PC-9 (cell line): ENCODE results near the gene PXDN. TPM values are rescaled to one million over a fixed set of nuclear protein-coding genes. Genes with fewer than 3 reads are reported as not detected.

Experiments used
- BruUV-seq: library from RNA; stranded (reverse); fragments of 400-500 nt; replicated peaks from 2 replicates; lab custom pipeline; 2021; lab: Mats Ljungman, UMichigan
- CTCF ChIA-PET: fragments of 300-600 bp; sonication (Branson Sonifier 250); formaldehyde crosslinking; loops from one replicate; lab custom pipeline; 2022; ENCODE audit warnings: antibody characterized with exemption; lab: Charles Lee
- POLR2A ChIA-PET: fragments of 300-600 bp; sonication (Branson Sonifier 250); formaldehyde crosslinking; loops from one replicate; lab custom pipeline; 2022; ENCODE audit warnings: antibody characterized with exemption; ENCODE audit not compliant: unreplicated experiment; lab: Charles Lee
- DNase-seq, 2 experiments: peaks; one replicate each; pipeline versions ENCODE4 v3.0.0 to v3.0.0-alpha.2; 2015 to 2022; ENCODE audit warnings: mixed read lengths in 1 of 2
- H2AFZ ChIP-seq: fragments of 200-600 bp; sonication (generic); 2 replicates; pipeline ENCODE4 v1.8.1; 2017; ENCODE audit warnings: antibody characterized with exemption
- H3F3A ChIP-seq: fragments of 200-600 bp; sonication (generic); 2 replicates; pipeline ENCODE4 v1.8.1; 2017; ENCODE audit warnings: antibody characterized with exemption, mild to moderate bottlenecking, low read depth; ENCODE audit not compliant: insufficient read depth
- H3K27ac ChIP-seq: fragments of 200-600 bp; sonication (generic); 2 replicates; pipeline ENCODE4 v1.6.1; 2016; ENCODE audit warnings: mixed run types
- H3K27me3 ChIP-seq: fragments of 200-600 bp; sonication (generic); 2 replicates; pipeline ENCODE4 v1.6.1; 2016; ENCODE audit warnings: low read depth, mixed run types; ENCODE audit not compliant: insufficient read depth
- H3K36me3 ChIP-seq: fragments of 200-600 bp; sonication (generic); 2 replicates; pipeline ENCODE4 v1.6.1; 2016; ENCODE audit warnings: low read depth, mixed run types
- H3K4me1 ChIP-seq: fragments of 200-600 bp; sonication (generic); replicated peaks from 2 replicates; pipeline ENCODE4 v1.6.1; 2016; ENCODE audit warnings: mixed run types; ENCODE audit not compliant: insufficient read depth
- H3K4me2 ChIP-seq: fragments of 200-600 bp; sonication (generic); 2 replicates; pipeline ENCODE4 v1.6.1; 2017; ENCODE audit warnings: mixed run types
- H3K4me3 ChIP-seq: fragments of 200-600 bp; sonication (generic); 2 replicates; pipeline ENCODE4 v1.6.1; 2016; ENCODE audit warnings: mixed run types
- H3K79me2 ChIP-seq: fragments of 200-600 bp; sonication (generic); 2 replicates; pipeline ENCODE4 v1.6.1; 2017; ENCODE audit warnings: low read depth, mixed run types
- H3K9me2 ChIP-seq: fragments of 200-600 bp; sonication (generic); 2 replicates; pipeline ENCODE4 v1.8.1; 2017; ENCODE audit warnings: mild to moderate bottlenecking; ENCODE audit not compliant: insufficient read depth
- H3K9me3 ChIP-seq: fragments of 200-600 bp; sonication (generic); 2 replicates; pipeline ENCODE4 v1.8.1; 2016; ENCODE audit warnings: low read depth; ENCODE audit not compliant: insufficient read depth
- H4K20me1 ChIP-seq: fragments of 200-600 bp; sonication (generic); 2 replicates; pipeline ENCODE4 v1.8.1; 2017; ENCODE audit not compliant: insufficient read depth
- EZH2 ChIP-seq: fragments of 200-600 bp; sonication (generic); IDR thresholded peaks from 2 replicates; pipeline ENCODE4 v1.8.0; 2017; ENCODE audit warnings: antibody characterized with exemption, low read depth
- intact Hi-C: fragments of 100-400 bp; cut with micrococcal nuclease; formaldehyde crosslinking; loops from one replicate; pipeline ENCODE4 v1.10.0; 2022; ENCODE audit not compliant: unreplicated experiment
- total RNA-seq: library from RNA; stranded (reverse); gene quantifications from 2 replicates; pipeline ENCODE4 v1.2.3, GENCODE V29; 2021
- TF ChIP-seq, protein P1 (sequence below): fragments of 200-600 bp; sonication (generic); conservative IDR thresholded peaks from 2 replicates; pipeline ENCODE4 v1.6.1; 2017; ENCODE audit warnings: mixed run types, antibody characterized with exemption, mild to moderate bottlenecking, moderate library complexity

PXDN gene
- total RNA-seq, 1 experiment from 2014 or later: 91.1 TPM

GRCh38 chr2:1652034-1652790, 92.1 kb downstream of the PXDN start:
- no peak for DNase-seq
- Histone ChIP-seq H3K36me3 (no peaks in the 10 kb centered on the region), H2AFZ (no peak overlapping the region), H4K20me1 (peaks cover 3% of the 10 kb centered on the region; the same call in 1 of the 2 replicates), H3K4me3 (no peak overlapping the region), H3K27me3 (peaks cover 5% of the 10 kb centered on the region; the same call in 1 of the 2 replicates), H3F3A (peaks cover 8% of the 10 kb centered on the region; the same call in 1 of the 2 replicates), H3K4me1 (no peaks in the 10 kb centered on the region), H3K27ac (no peak overlapping the region), H3K79me2 (no peaks in the 10 kb centered on the region), H3K4me2 (no peak overlapping the region), H3K9me3 (no peaks in the 10 kb centered on the region), H3K9me2 (no peaks in the 10 kb centered on the region)
- ChIA-PET POLR2A (no interaction called here), CTCF (no interaction called here)
- intact Hi-C loops: no loop called here
- BruUV-seq: no TSS peak
- TF ChIP-seq, protein P1, sequence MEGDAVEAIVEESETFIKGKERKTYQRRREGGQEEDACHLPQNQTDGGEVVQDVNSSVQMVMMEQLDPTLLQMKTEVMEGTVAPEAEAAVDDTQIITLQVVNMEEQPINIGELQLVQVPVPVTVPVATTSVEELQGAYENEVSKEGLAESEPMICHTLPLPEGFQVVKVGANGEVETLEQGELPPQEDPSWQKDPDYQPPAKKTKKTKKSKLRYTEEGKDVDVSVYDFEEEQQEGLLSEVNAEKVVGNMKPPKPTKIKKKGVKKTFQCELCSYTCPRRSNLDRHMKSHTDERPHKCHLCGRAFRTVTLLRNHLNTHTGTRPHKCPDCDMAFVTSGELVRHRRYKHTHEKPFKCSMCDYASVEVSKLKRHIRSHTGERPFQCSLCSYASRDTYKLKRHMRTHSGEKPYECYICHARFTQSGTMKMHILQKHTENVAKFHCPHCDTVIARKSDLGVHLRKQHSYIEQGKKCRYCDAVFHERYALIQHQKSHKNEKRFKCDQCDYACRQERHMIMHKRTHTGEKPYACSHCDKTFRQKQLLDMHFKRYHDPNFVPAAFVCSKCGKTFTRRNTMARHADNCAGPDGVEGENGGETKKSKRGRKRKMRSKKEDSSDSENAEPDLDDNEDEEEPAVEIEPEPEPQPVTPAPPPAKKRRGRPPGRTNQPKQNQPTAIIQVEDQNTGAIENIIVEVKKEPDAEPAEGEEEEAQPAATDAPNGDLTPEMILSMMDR: no peak
- TF ChIP-seq EZH2: no peak

DNA sequence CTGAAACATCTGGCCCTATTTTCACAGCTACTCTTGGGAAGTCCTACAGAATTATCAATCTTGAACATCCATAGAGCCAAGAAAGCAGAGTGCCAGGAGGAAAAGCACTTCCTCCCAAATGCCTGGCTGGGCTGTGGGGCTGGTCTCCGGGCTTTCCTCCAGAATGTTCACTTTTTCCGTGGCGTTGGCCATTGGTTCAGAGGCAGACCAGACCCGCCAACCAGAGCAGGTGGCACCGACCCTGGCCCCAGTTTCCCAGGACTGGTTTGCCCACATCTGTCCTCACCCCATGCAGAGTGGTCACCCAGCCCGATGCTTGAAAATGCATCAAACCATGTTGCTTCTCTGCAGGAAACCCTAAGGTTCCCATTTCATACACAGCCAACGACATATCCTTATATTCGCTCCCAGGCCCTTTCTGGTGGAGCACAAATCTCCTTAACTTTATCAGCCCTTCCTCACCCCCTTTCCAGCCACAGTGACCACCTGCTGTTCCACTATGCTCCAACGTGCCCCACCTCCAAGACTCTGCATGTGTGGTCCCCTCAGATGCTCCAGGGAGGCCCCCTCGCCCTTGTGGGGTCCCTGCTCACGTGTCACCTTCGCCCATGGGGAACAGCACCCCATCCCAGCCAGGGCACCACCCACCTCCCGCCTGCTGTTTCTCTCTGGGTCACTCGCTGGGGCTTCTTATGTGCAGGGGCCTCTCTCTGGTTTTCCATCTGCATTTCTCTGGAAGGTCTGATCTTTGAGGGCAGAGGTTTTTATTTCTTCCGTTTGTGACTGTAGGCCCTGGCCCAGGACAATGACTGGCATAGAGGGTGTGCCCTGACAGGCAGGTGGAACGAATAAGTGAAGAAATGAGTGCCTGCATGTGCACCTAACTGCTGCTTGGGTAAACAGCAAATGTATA, 92.9 kb downstream of the PXDN start:
- TF ChIP-seq EZH2: no peak
- TF ChIP-seq, protein P1: no peak
- intact Hi-C loops: no loop called here
- no TSS peak for BruUV-seq
- DNase-seq: no peak
- H3K79me2 ChIP-seq: no peaks in the 10 kb centered on the region
- H3K27me3 ChIP-seq: peaks cover 8% of the 10 kb centered on the region; the same call in 1 of the 2 replicates
- H3K36me3 ChIP-seq: no peaks in the 10 kb centered on the region
- ChIA-PET CTCF (interaction anchor here (0.5 kb wide), 1 partner anchor 1122 kb away, joined by 3 read pairs; no protein-coding TSS in a partner anchor), POLR2A (no interaction called here)
- no peak overlapping the region for H3K27ac ChIP-seq
- H3K4me2 ChIP-seq: no peak overlapping the region
- H3K9me3 ChIP-seq: no peaks in the 10 kb centered on the region
- H3K4me1 ChIP-seq: no peaks in the 10 kb centered on the region
- peaks cover 6% of the 10 kb centered on the region; the same call in 1 of the 2 replicates for H4K20me1 ChIP-seq
- H2AFZ ChIP-seq: no peak overlapping the region
- no peak overlapping the region for H3K4me3 ChIP-seq
- peaks cover 8% of the 10 kb centered on the region; the same call in 1 of the 2 replicates for H3F3A ChIP-seq
- no peaks in the 10 kb centered on the region for H3K9me2 ChIP-seq

GRCh38 chr2:1650085-1650872, 94.0 kb downstream of the PXDN start:
- H3K4me2 ChIP-seq: no peak overlapping the region
- H3F3A ChIP-seq: peaks cover 4% of the 10 kb centered on the region; the same call in 1 of the 2 replicates
- no TSS peak for BruUV-seq
- H3K27me3 ChIP-seq: peaks cover 11% of the 10 kb centered on the region; the same call in 1 of the 2 replicates
- peaks cover 8% of the 10 kb centered on the region; the same call in 1 of the 2 replicates for H4K20me1 ChIP-seq
- TF ChIP-seq EZH2: no peak
- TF ChIP-seq, protein P1: no peak
- no peaks in the 10 kb centered on the region for H3K79me2 ChIP-seq
- no peak overlapping the region for H3K4me3 ChIP-seq
- ChIA-PET POLR2A (no interaction called here), CTCF (no interaction called here)
- no peak for DNase-seq
- H2AFZ ChIP-seq: no peak overlapping the region
- no peaks in the 10 kb centered on the region for H3K36me3 ChIP-seq
- H3K4me1 ChIP-seq: no peaks in the 10 kb centered on the region
- H3K27ac ChIP-seq: no peak overlapping the region
- H3K9me3 ChIP-seq: no peaks in the 10 kb centered on the region
- intact Hi-C loops: no loop called here
- H3K9me2 ChIP-seq: no peaks in the 10 kb centered on the region
